Natural killer cell treated with Interleukin-12 subunit alpha and Interleukin-12 subunit beta and Interleukin-15 and Interleukin-18, amount 100 ng/mL, for 72 hours (primary cell): Measurements from ENCODE around the gene SYTL2. TPM values are rescaled to one million over a fixed set of nuclear protein-coding genes. Genes with fewer than 3 reads are reported as not detected.

Experiments
- ATAC-seq, 2 donors: fragments of 150-1000 bp; cut with Tn5 transposase in 1 of 2; sonication (Bioruptor Pico), chemical (Tn5 transposase) in 1 of 2; 2 replicates each; pipeline ENCODE4 v1.10.0; 2021
- DNase-seq: peaks from one replicate; pipeline ENCODE4 v3.0.0; 2022; ENCODE audit warnings: low spot score
- H3K27ac Mint-ChIP-seq, 2 donors: 1 replicate in 1 of 2; 2 replicates in 1 of 2; pipeline ENCODE4 v1.8.0; 2022; ENCODE audit warnings: mixed read lengths in 2 of 2, mild to moderate bottlenecking in 1 of 2, moderate library complexity in 1 of 2
- H3K27me3 Mint-ChIP-seq, 2 donors: 1 replicate in 1 of 2; 2 replicates in 1 of 2; pipeline ENCODE4 v1.8.0; 2022; ENCODE audit warnings: mixed read lengths in 2 of 2
- H3K36me3 Mint-ChIP-seq: one replicate; pipeline ENCODE4 v1.8.0; 2022; ENCODE audit warnings: mixed read lengths
- H3K4me1 Mint-ChIP-seq, 2 donors: 1 replicate in 1 of 2; 2 replicates in 1 of 2; pipeline ENCODE4 v1.8.0; 2022; ENCODE audit warnings: low read depth in 2 of 2, mixed read lengths in 2 of 2, mild to moderate bottlenecking in 1 of 2
- H3K4me3 Mint-ChIP-seq: one replicate; pipeline ENCODE4 v1.8.0; 2022; ENCODE audit warnings: mixed read lengths
- H3K9me3 Mint-ChIP-seq: 2 replicates; pipeline ENCODE4 v1.8.0; 2022; ENCODE audit warnings: mixed read lengths
- total RNA-seq, 2 donors: library from RNA; stranded (reverse); gene quantifications; one replicate each; pipeline ENCODE4 v1.2.3, GENCODE V29; 2022

SYTL2 gene
- total RNA-seq, 2 donors from 2014 or later = 68.8 to 74.8 TPM

GRCh38 chr11:85742348-85742747 lies 68.6 kb downstream of the SYTL2 start:
- DNase-seq = no peak
- no peak overlapping the region for H3K4me3 Mint-ChIP-seq
- no peak for ATAC-seq
- H3K27ac Mint-ChIP-seq = peak overlapping the region in 1 of 2 donors; percentile 79
- peaks cover 18% of the 10 kb centered on the region for H3K36me3 Mint-ChIP-seq
- peaks cover 46 to 50% of the 10 kb centered on the region in 2 donors for H3K4me1 Mint-ChIP-seq
- H3K9me3 Mint-ChIP-seq = no peaks in the 10 kb centered on the region
- H3K27me3 Mint-ChIP-seq = no peaks in the 10 kb centered on the region

GRCh38 chr11:85740481-85741400 lies 70.2 kb downstream of the SYTL2 start:
- peak overlapping the region; percentile 1 to 33 for H3K27ac Mint-ChIP-seq
- H3K36me3 Mint-ChIP-seq = peaks cover 13% of the 10 kb centered on the region
- H3K4me1 Mint-ChIP-seq = peaks cover 39 to 44% of the 10 kb centered on the region in 2 donors
- ATAC-seq (no peak), DNase-seq (no peak)
- H3K27me3 Mint-ChIP-seq = no peaks in the 10 kb centered on the region
- H3K4me3 Mint-ChIP-seq = no peak overlapping the region
- no peaks in the 10 kb centered on the region for H3K9me3 Mint-ChIP-seq

- no peak overlapping the region for H3K4me3 Mint-ChIP-seq
- H3K36me3 Mint-ChIP-seq = peaks cover 9% of the 10 kb centered on the region
- no peak for DNase-seq
- peak in 1 of 2 donors; percentile 70 for ATAC-seq
- H3K27ac Mint-ChIP-seq = peak overlapping the region; percentile 2 to 58
- H3K27me3 Mint-ChIP-seq = no peaks in the 10 kb centered on the region
- no peaks in the 10 kb centered on the region for H3K9me3 Mint-ChIP-seq
- H3K4me1 Mint-ChIP-seq = peaks cover 29 to 34% of the 10 kb centered on the region in 2 donors
Observed at GRCh38 chr11:85737738-85738137, 73.2 kb downstream of the SYTL2 start.

GRCh38 chr11:85735876-85736460 lies 75.0 kb downstream of the SYTL2 start:
- DNase-seq = no peak
- Mint-ChIP-seq H3K4me1 (peaks cover 26 to 30% of the 10 kb centered on the region in 2 donors), H3K36me3 (peaks cover 9% of the 10 kb centered on the region), H3K9me3 (no peaks in the 10 kb centered on the region), H3K27ac (peak overlapping the region in 1 of 2 donors; percentile 40), H3K27me3 (no peaks in the 10 kb centered on the region), H3K4me3 (no peak overlapping the region)
- no peak for ATAC-seq

- Mint-ChIP-seq H3K4me3 (no peak overlapping the region), H3K36me3 (peaks cover 17% of the 10 kb centered on the region), H3K4me1 (peaks cover 23 to 29% of the 10 kb centered on the region in 2 donors), H3K27me3 (no peaks in the 10 kb centered on the region), H3K27ac (no peak overlapping the region), H3K9me3 (no peaks in the 10 kb centered on the region)
- ATAC-seq (no peak), DNase-seq (no peak)
Observed at GRCh38 chr11:85732965-85733364, 78.0 kb downstream of the SYTL2 start.

GRCh38 chr11:85726381-85726780 lies 84.6 kb downstream of the SYTL2 start:
- no peak for ATAC-seq
- no peaks in the 10 kb centered on the region for H3K27me3 Mint-ChIP-seq
- no peak overlapping the region for H3K4me3 Mint-ChIP-seq
- H3K27ac Mint-ChIP-seq = peak overlapping the region in 1 of 2 donors; percentile 53
- DNase-seq = no peak
- no peaks in the 10 kb centered on the region for H3K9me3 Mint-ChIP-seq
- peaks cover 41% of the 10 kb centered on the region for H3K36me3 Mint-ChIP-seq
- peaks cover 21 to 22% of the 10 kb centered on the region in 2 donors for H3K4me1 Mint-ChIP-seq

GRCh38 chr11:85725510-85726258 lies 85.3 kb downstream of the SYTL2 start:
- Mint-ChIP-seq H3K27ac (peak overlapping the region in 1 of 2 donors; percentile 53), H3K36me3 (peaks cover 39% of the 10 kb centered on the region), H3K27me3 (no peaks in the 10 kb centered on the region), H3K9me3 (no peaks in the 10 kb centered on the region), H3K4me3 (no peak overlapping the region), H3K4me1 (peaks cover 20 to 21% of the 10 kb centered on the region in 2 donors)
- DNase-seq (no peak), ATAC-seq (no peak)

GRCh38 chr11:85724748-85725465 lies 86.0 kb downstream of the SYTL2 start:
- DNase-seq = no peak
- Mint-ChIP-seq H3K36me3 (peaks cover 31% of the 10 kb centered on the region), H3K27ac (peak overlapping the region in 1 of 2 donors; percentile 51), H3K27me3 (no peaks in the 10 kb centered on the region), H3K9me3 (no peaks in the 10 kb centered on the region), H3K4me1 (peaks cover 13 to 16% of the 10 kb centered on the region in 2 donors), H3K4me3 (no peak overlapping the region)
- no peak for ATAC-seq

- no peak overlapping the region for H3K27ac Mint-ChIP-seq
- no peaks in the 10 kb centered on the region for H3K27me3 Mint-ChIP-seq
- ATAC-seq (no peak), DNase-seq (no peak)
- no peak overlapping the region for H3K4me3 Mint-ChIP-seq
- peaks cover 0 to 6% of the 10 kb centered on the region in 2 donors for H3K4me1 Mint-ChIP-seq
- peaks cover 23% of the 10 kb centered on the region for H3K36me3 Mint-ChIP-seq
- no peaks in the 10 kb centered on the region for H3K9me3 Mint-ChIP-seq
Observed at GRCh38 chr11:85723088-85723487, 87.9 kb downstream of the SYTL2 start.

- DNase-seq = no peak
- Mint-ChIP-seq H3K4me3 (no peak overlapping the region), H3K36me3 (peaks cover 10% of the 10 kb centered on the region), H3K9me3 (no peaks in the 10 kb centered on the region), H3K27me3 (no peaks in the 10 kb centered on the region), H3K4me1 (peaks cover 0 to 11% of the 10 kb centered on the region in 2 donors), H3K27ac (no peak overlapping the region)
- ATAC-seq = no peak
Observed at GRCh38 chr11:85721191-85721590, 89.8 kb downstream of the SYTL2 start.

GRCh38 chr11:85718991-85719807 lies 91.7 kb downstream of the SYTL2 start:
- no peaks in the 10 kb centered on the region for H3K27me3 Mint-ChIP-seq
- ATAC-seq (no peak), DNase-seq (no peak)
- no peaks in the 10 kb centered on the region for H3K9me3 Mint-ChIP-seq
- H3K36me3 Mint-ChIP-seq = peaks cover under 1% of the 10 kb centered on the region
- no peak overlapping the region for H3K4me3 Mint-ChIP-seq
- peaks cover 0 to 9% of the 10 kb centered on the region in 2 donors for H3K4me1 Mint-ChIP-seq
- no peak overlapping the region for H3K27ac Mint-ChIP-seq

- H3K27ac Mint-ChIP-seq = no peak overlapping the region
- DNase-seq = no peak
- ATAC-seq = no peak
- H3K9me3 Mint-ChIP-seq = no peaks in the 10 kb centered on the region
- H3K27me3 Mint-ChIP-seq = no peaks in the 10 kb centered on the region
- H3K36me3 Mint-ChIP-seq = peaks cover 4% of the 10 kb centered on the region
- H3K4me1 Mint-ChIP-seq = peaks cover 0 to 6% of the 10 kb centered on the region in 2 donors
- no peak overlapping the region for H3K4me3 Mint-ChIP-seq
Observed at GRCh38 chr11:85718126-85718943, 92.6 kb downstream of the SYTL2 start.
